Left ventricle myocardium inferior (tissue), 1 donor: Measurements from ENCODE around the gene NAT8L. TPM values are rescaled to one million over a fixed set of nuclear protein-coding genes. Genes with fewer than 3 reads are reported as not detected.

Source experiments
- DNase-seq: peaks from one replicate; pipeline ENCODE4 v3.0.0-alpha.2; 2020
- H3K27ac ChIP-seq: fragments of 200-600 bp; replicated peaks from 2 replicates; pipeline ENCODE4 v1.8.0; 2021
- H3K27me3 ChIP-seq: fragments of 200-600 bp; 2 replicates; pipeline ENCODE4 v1.8.0; 2021; ENCODE audit warnings: low read depth
- H3K36me3 ChIP-seq: fragments of 200-600 bp; 2 replicates; pipeline ENCODE4 v1.8.0; 2021
- H3K4me1 ChIP-seq: fragments of 200-600 bp; 2 replicates; pipeline ENCODE4 v1.8.0; 2021
- H3K4me3 ChIP-seq: fragments of 200-600 bp; 2 replicates; pipeline ENCODE4 v1.8.0; 2021; ENCODE audit warnings: mild to moderate bottlenecking, moderate library complexity
- H3K9me3 ChIP-seq: fragments of 200-600 bp; replicated peaks from 2 replicates; pipeline ENCODE4 v1.8.0; 2021
- intact Hi-C: fragments of 100-400 bp; cut with micrococcal nuclease; formaldehyde crosslinking; loops from one replicate; pipeline ENCODE4 v1.11.0; 2022
- total RNA-seq: library from RNA; stranded (reverse); fragmentation: NEBNext Ultra II Directional; extraction: Animal tissue kit (Norgen Biotek cat#: 25700); gene quantifications from one replicate; pipeline ENCODE4 v1.2.1, GENCODE V29; 2021
- TF ChIP-seq, protein P1 (sequence below): fragments of 200-600 bp; IDR thresholded peaks from 2 replicates; pipeline ENCODE4 v1.8.0; 2021; ENCODE audit warnings: antibody characterized with exemption, mild to moderate bottlenecking, borderline replicate concordance
- donor health status: DM: no; HTN: yes; CAD: no; lungs with severe emphysema.

The NAT8L gene
- total RNA-seq, 1 donor from 2014 or later, result 0.52 TPM

DNA sequence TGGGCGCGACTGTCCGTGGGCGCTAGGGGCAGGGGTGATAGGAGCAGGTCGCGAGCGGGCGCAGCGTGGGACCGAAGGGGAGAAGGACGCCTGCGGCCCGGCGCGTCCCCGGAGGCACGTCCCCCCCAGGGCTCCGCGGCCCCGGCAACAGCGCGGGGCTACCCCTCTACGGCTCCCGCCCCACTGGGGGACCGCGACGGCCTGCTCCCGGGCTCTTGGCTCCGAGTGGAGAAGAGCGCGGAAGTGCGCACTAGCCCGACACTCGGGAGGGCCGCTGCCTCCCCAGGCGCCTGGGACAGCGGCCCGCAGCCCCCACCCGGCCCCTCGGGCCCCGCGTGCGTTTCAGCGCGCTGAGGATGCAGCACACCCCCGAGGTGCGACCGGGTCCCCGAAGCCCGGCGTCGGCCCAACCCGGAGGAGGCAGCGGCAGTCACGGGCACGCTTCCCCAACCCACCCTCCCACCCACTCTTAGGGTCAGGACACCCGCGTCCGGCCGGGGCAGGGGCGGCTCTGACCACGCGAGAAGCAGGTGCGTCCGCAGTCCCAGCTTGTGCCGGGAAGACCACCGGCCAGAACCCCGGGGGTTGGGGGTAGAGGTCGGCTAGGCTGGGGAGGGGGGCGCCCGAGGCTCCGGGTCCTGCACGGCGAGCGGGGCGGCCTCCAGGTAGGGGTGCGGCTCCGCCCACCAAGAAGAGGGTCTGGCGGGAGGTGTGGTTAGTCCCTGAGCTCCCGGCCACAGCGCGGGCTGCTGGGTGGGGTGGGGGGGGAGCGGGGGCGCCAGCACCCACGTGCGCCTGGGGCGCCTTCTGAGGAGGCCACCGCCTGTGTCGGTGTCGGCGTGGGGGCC is 18.5 kb upstream of the NAT8L start:
- no peak for DNase-seq
- H3K4me1 ChIP-seq, result peaks cover 28% of the 10 kb centered on the region
- H3K4me3 ChIP-seq, result peak overlapping the region; percentile 79
- H3K27me3 ChIP-seq, result peaks cover 81% of the 10 kb centered on the region
- no peaks in the 10 kb centered on the region for H3K36me3 ChIP-seq
- no peaks in the 10 kb centered on the region for H3K9me3 ChIP-seq
- intact Hi-C loops, result no loop called here
- no peak overlapping the region for H3K27ac ChIP-seq
- TF ChIP-seq, protein P1, sequence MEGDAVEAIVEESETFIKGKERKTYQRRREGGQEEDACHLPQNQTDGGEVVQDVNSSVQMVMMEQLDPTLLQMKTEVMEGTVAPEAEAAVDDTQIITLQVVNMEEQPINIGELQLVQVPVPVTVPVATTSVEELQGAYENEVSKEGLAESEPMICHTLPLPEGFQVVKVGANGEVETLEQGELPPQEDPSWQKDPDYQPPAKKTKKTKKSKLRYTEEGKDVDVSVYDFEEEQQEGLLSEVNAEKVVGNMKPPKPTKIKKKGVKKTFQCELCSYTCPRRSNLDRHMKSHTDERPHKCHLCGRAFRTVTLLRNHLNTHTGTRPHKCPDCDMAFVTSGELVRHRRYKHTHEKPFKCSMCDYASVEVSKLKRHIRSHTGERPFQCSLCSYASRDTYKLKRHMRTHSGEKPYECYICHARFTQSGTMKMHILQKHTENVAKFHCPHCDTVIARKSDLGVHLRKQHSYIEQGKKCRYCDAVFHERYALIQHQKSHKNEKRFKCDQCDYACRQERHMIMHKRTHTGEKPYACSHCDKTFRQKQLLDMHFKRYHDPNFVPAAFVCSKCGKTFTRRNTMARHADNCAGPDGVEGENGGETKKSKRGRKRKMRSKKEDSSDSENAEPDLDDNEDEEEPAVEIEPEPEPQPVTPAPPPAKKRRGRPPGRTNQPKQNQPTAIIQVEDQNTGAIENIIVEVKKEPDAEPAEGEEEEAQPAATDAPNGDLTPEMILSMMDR, result no peak

DNA sequence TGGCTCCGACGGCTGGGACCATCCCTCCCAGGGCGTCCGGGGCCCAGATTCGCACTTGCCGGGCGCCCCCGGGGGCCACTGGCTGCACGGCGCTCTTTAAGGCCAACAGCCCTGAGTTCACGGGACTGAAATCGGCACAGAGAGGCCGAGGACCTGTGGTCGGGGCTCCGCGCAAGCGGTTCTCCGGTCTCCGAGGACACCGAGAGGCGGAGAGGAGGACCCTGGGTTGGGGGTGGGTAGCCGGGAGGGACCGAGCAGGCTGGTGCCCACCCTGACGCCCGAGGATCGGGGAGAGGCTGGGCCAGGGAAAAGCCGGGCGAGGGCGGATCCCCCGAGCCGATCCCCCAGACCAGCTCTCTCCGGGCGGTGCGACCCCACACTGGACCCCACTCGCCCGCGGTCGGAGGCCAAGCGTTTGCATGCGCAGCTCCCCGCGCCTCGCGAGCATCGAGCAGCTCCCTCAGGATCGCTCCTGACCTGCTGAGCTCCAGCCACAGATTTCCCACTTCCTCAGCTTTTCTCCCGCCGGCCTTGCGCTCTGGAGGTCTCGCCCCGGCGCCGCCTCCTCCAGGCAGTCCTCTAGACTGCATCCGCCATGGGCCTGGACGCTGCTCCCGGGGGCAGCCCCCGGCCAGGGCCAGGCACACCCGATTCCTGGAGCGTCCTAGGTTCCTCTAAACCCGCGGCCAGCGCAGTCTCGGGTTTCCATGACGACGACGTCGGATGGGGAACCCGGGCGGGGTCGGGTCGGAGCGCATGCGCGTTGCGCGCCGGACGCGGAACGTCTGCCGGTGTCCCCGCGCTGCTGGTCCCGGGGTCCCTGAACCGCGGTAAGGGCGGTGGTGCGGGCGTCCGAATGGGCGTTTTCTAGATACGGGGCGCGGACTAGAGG is 17.6 kb upstream of the NAT8L start:
- TF ChIP-seq, protein P1, result no peak
- no peaks in the 10 kb centered on the region for H3K36me3 ChIP-seq
- intact Hi-C loops, result no loop called here
- H3K9me3 ChIP-seq, result no peaks in the 10 kb centered on the region
- H3K4me3 ChIP-seq, result peak overlapping the region; percentile 79
- H3K4me1 ChIP-seq, result peaks cover 28% of the 10 kb centered on the region
- H3K27ac ChIP-seq, result no peak overlapping the region
- peaks cover 81% of the 10 kb centered on the region for H3K27me3 ChIP-seq
- DNase-seq, result peak; percentile 84

DNA sequence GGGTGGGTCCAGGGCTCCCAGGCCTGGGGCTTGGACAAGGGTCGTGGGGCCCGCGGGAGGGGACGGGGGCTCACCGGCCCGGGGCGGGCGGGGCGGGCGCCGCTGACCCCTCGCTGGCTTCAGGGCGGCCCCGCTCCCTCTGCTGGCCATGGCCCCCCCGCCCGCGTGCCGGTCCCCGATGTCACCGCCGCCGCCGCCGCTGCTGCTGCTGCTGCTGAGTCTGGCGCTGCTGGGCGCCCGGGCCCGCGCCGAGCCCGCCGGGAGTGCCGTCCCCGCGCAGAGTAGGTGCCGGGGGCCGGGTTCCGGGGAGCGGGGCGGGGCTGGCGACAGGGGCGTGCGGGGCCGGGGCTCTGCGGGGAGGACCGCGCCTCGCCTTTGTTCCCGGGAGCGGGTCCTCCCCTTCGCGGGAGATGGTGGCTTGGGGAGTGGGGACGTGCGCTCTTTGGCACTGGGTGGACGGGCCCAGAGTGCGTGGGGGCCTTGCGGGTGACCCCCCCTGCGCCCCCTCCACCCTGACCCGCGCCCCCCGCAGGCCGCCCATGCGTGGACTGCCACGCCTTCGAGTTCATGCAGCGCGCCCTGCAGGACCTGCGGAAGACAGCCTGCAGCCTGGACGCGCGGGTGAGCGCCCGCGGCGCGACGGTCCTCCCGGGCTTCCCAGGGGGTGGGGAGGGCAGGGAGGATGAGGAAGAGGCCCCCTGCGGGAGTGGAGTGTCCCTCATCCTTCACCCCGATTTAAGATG is 16.8 kb upstream of the NAT8L start:
- Histone ChIP-seq H3K9me3 (no peaks in the 10 kb centered on the region), H3K4me3 (peak overlapping the region; percentile 79), H3K4me1 (peaks cover 28% of the 10 kb centered on the region), H3K27ac (no peak overlapping the region), H3K27me3 (peaks cover 84% of the 10 kb centered on the region), H3K36me3 (no peaks in the 10 kb centered on the region)
- no peak for DNase-seq
- intact Hi-C loops, result no loop called here
- TF ChIP-seq, protein P1, result no peak

DNA sequence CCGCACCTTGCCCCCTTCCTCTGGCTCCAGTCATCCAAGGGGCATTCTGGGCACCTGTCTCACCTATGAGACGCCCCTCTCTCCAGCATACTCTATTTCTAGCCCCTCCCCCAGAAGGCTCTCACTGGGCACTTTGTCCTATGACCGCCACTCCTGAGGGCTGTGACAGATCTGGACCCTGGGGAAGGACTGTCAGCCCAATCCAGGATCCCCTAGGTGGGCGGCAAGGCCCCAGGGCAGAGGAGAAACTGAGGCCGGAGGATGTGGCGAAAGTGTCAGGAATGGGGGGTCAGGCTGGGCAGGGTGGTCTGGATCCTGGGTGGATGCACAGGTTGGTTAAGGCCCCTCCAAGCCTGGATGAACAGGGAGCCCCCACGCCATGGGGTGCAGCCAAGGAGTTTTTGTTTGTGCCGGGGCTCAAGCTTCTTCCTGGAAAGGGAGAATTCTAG is 16.2 kb upstream of the NAT8L start:
- Histone ChIP-seq H3K36me3 (no peaks in the 10 kb centered on the region), H3K4me1 (peaks cover 28% of the 10 kb centered on the region), H3K4me3 (peak overlapping the region; percentile 79), H3K27ac (no peak overlapping the region), H3K27me3 (peaks cover 90% of the 10 kb centered on the region), H3K9me3 (no peaks in the 10 kb centered on the region)
- intact Hi-C loops, result no loop called here
- TF ChIP-seq, protein P1, result no peak
- no peak for DNase-seq

DNA sequence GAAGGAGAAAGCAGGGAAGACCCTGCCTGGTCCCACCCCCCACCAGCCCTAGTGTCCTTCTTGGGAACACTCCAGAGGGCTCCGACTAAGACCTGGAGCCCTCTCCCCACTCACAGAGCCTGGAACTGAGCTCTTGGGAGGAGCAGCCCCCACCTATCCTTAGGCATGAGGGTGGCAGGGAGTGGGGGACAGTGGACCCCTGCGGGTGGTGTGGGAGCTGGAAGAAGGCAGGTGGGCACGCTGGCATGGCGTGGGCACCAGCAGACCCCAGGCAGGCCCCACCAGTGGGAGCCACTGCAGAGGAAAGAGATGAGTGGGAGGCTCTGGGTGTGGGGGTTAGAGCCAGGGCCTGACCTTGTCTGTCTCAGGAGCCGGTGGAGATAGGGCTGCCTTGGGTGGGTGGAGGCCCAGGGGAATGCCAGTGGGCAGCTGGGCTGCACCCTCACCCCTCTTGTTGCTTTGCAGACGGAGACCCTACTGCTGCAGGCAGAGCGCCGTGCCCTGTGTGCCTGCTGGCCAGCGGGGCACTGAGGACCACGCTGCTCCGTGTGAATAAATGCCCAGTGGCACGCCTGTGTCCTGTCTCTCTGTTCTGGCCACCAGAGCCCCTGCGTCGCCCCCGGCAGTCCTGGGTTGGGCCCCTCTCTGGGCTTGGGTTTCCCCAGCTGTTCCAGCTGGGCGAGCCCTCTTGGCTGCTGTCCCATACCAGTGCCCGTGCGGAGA is 15.6 kb upstream of the NAT8L start:
- H3K27me3 ChIP-seq, result peaks cover 95% of the 10 kb centered on the region
- H3K4me1 ChIP-seq, result peaks cover 28% of the 10 kb centered on the region
- no peak overlapping the region for H3K4me3 ChIP-seq
- DNase-seq, result no peak
- TF ChIP-seq, protein P1, result no peak
- intact Hi-C loops, result no loop called here
- no peaks in the 10 kb centered on the region for H3K36me3 ChIP-seq
- H3K27ac ChIP-seq, result no peak overlapping the region
- no peaks in the 10 kb centered on the region for H3K9me3 ChIP-seq
